Stimulated activated CD8-positive, alpha-beta memory T cell treated with anti-CD3 and anti-CD28 coated beads, Interleukin-15, amount 100 ng/mL, for 1 hour (primary cell): ENCODE data around the gene UVSSA.
"Not testable (repeated sequence)": the region's sequence is repeated elsewhere in the genome, so short reads cannot be mapped to it uniquely, and the experiment has no call there.

Source experiments
- DNase-seq: peaks from one replicate; pipeline ENCODE4 v3.0.0-alpha.2; 2020; ENCODE audit warnings: low read depth

Gene UVSSA

GRCh38 chr4:1330761-1331590 lies 16.0 kb upstream of the UVSSA start:
- peak; percentile 26 for DNase-seq

DNA sequence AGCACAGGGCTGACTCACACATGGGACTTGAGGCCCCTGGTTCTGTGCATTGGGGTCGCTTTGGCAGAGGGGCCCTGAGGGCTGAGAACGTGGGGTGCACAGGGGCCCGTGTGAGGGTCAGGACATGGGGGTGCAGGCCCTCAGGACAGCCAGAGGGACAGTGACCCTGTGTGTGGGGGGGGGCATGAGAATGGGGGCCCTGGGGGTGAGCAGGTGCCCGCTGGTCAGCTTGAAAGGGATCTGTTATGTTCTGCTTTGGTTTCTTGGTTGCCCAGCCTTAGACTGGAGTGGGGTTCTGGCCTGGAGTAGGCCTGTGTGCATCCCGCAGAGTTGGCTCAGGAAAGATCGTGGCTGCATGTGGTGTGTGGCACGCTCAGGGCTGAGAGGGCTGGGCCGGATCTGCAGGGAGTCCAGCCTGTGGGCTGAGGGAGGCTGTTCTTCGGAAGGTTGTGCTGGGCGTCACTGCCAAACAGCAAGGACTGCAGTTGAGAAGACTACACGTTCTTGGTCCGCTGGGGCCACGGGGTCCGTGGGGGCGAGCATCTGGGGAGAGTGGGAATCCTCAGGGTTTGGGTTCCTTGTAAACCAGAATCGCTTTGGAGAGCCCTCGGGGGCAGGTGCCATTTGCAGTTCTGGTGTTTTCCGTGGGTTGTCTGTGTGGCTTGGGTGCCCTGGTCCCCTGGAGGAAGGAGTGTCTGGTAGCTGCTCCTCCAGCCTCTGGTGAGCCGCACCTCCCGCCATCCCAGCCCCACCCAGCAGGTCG lies 15.2 kb upstream of the UVSSA start:
- no peak for DNase-seq

GRCh38 chr4:1332686-1333085 lies 14.3 kb upstream of the UVSSA start:
- no peak for DNase-seq

DNA sequence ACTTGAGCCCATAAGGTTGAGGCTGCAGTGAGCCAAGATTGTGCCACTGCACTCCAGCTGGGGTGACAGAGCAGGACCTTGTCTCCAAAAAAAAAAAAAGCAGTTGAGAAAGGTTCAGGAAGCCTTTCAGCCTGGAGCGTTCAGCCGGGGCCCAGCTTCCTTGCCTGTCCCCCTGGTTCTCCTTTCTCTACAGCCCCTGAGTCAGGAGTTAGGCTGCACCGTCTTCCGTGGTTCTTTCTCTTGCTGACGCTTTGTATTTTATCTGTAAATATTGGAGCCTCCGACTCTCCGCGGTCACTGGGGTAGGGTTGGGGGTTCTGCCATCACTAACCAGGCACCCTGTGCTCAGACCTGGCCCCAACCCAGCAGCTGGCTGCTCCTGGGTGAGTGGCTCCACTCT lies 13.8 kb upstream of the UVSSA start:
- DNase-seq: no peak

DNA sequence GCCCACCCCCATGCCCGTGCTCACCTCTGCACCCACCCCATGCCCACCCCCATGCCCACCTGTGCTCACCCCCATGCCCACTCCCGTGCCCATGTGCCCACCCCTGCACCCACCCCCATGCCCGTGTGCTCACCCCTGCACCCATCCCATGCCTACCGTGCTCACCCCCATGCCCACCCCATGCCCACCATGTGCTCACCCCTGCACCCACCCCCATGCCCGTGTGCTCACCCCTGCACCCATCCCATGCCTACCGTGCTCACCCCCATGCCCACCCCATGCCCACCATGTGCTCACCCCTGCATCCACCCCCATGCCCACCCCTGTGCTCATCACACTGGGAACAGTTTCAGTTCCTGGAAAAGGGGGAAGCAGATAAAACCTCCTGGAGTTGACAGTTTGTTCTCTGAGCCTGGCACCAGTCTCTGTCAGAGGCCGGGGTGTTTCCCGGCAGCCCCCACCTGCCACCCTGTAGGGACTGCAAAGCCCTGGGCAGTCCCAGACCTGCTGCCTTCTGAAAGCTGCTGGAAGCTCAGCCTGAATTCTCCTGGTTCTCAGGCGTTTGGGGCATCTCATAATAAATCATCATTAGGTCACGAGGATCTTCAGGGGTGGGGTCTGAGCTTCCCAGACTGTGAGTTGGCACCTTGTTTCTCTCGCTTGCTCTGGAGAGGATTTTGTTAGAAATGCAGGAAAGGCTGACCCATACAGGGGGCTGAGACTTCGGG lies 13.0 kb upstream of the UVSSA start:
- DNase-seq: not testable (repeated sequence)

- DNase-seq: no peak
These were observed 12.5 kb upstream of the UVSSA start for GRCh38 chr4:1334579-1334895.

GRCh38 chr4:1335193-1335883 lies 11.7 kb upstream of the UVSSA start:
- DNase-seq: not testable (repeated sequence)

DNA sequence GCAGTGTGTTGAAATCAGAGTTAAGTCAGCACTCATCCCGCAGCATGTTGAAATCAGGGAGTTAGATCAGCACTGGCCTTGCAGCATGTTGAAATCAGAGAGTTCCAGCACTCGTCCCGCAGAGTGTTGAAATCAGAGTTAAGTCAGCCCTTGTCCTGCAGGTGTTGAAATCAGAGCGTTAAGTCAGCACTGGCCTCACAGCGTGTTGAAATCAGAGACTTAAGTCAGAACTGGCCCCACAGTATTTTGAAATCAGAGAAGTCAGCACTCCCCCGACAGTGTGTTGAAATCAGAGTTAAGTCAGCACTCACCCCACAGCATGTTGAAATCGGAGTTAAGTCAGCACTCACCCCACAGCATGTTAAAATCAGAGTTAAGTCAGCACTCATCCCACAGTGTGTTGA lies 10.9 kb upstream of the UVSSA start:
- DNase-seq: no peak

- no peak for DNase-seq
These were observed 9.6 kb upstream of the UVSSA start for GRCh38 chr4:1337376-1337831.

GRCh38 chr4:1337951-1338751 lies 8.9 kb upstream of the UVSSA start:
- DNase-seq: no peak

DNA sequence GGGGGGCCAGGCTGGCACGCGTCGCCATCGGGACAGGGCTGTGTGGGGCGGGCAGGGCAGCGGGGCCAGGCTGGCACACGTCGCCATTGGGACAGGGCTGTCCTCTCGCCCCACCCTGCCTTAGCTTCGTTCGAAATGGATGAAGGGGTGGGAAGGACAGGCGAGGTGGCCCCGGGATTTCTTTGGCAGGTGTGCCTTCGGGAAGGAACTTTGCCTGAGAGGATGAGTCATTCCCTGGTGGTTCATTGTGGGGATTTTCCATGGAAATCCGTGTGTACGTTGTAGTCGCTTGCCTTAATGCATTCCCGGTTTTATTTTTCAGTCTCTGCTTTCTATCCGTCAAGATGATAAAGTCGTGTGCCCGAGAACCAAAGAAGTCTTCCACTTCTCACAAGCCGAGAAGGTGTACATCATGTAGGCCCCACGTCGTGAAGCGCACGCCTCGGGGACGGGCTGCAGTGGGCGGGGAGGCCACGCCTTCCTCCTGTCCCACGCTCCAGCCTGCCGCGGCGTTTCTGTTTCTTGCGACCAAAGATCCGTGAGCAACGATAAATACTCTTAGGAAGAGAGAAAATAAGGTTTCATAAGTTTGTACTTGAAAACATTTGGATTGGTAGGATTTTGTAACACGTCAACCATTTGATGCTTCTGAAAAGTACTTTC lies 8.1 kb upstream of the UVSSA start:
- no peak for DNase-seq

DNA sequence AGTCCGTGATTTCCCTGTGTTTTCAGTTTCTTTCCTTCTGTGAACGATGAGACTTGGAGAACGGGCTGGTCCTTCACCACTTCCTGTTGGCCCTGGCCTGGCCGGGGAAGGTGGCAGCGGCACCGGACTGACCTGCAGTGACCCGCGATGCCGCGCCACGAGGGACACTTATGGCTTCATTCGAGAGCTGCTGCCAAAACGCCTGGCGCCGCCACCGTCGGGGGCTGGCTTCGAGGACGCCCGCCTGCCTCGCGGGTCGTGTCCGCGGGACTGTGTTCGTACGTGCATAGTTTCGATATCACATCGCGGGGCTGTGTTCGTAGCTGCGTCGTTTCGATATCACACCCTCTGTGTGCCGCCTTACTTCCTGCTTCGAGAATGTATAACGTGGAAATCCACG lies 7.5 kb upstream of the UVSSA start:
- DNase-seq: no peak

GRCh38 chr4:1340181-1340747 lies 6.7 kb upstream of the UVSSA start:
- DNase-seq: no peak

- DNase-seq: no peak
These were observed 6.1 kb upstream of the UVSSA start for GRCh38 chr4:1340861-1341260.

DNA sequence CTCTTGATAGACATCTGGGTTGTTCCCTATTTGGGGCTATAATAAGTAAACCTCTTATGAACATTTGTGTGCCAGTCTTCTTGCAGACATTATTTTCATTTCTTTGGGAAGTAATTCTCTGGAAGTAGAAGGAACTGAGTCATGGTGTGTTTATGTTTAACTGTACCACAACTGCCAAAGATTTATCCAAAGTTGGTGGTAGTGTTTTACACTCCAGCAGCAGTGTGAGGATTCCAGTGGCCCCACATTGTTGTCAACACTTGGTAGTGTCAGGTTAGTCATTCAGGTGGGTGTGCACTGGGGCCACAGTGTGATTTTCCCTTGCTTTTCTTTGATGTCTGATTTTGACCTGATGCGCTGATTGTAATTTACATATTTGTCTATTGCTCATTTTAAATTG lies 5.0 kb upstream of the UVSSA start:
- no peak for DNase-seq

GRCh38 chr4:1344696-1345095 lies 2.3 kb upstream of the UVSSA start:
- DNase-seq: no peak

DNA sequence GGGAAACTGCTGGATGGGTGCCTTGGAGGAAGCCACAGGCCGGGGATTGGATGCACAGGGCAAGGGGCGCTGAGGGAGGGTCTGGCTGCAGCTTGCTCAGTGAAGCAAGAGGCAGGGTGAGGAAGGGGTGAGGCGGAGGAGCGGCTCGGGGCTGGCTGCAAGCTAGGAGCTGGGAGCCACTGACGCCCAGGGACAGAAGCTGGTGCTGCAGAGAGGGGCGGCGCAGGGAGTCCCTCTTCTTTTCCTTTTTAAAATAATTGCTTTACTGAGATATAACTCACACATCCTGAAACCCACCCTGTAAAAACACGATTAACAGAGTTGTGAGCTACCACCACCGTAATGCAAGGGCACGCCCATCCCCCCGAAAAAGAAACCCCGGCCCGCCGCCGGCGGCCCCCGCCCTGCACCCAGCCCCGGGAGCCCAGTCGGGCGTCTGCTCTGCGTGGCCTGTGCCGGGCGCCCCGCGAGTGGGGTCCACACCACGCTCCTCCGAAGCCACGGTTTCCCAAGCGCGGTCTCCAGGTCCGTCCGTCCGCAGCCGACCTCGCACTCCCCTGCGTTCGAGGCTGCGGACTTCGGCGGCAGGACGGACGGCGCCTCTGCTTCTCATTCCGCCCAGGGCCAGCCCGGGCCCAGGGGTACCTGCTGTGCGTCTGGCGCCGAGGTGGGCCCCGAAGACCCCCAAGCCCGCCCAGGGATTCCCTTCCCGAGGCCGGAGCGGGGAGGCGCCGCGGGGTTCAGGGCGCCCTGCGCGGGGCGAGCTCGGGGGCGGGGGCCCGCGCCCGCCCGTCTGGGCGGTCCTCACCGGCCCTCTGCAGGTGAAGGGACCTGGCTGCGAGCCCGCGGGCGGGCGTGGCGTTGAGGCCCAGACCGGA lies 866 bp upstream of the UVSSA start:
- DNase-seq: no peak

DNA sequence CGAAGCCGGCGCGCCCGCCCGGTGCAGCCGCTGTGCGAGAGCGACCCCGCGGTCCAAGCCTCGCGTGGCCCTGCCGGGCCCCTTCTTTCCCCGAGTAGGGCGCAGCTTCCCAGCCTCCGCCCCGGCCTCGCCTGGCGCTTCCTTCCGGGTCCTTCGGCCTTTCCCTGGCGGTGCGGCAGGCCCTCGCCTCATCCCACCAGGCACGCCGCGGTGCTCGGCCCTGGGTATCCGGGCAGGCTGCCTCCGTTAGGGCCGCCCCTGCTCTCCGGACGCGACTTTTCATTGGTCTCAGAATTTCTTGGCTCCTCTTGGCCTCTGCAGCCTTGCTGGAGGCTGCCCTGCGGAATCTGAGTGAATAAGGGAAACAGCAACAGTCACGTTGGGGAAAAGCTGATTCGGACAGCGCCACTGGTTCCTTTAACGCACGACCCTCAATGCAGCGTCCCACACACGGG lies 429 bp downstream of the UVSSA start:
- no peak for DNase-seq

GRCh38 chr4:1348014-1348513 lies 1.1 kb downstream of the UVSSA start:
- no peak for DNase-seq
